ENCODE results near the gene TMEM91. TPM values are rescaled to one million over a fixed set of nuclear protein-coding genes. Genes with fewer than 3 reads are reported as not detected.
A peak's percentile ranks its signal among the peaks of the same experiment; 100 is the strongest.

The TMEM91 gene
- total RNA-seq, 1 donor from 2014 or later, result 7.6 TPM

DNA sequence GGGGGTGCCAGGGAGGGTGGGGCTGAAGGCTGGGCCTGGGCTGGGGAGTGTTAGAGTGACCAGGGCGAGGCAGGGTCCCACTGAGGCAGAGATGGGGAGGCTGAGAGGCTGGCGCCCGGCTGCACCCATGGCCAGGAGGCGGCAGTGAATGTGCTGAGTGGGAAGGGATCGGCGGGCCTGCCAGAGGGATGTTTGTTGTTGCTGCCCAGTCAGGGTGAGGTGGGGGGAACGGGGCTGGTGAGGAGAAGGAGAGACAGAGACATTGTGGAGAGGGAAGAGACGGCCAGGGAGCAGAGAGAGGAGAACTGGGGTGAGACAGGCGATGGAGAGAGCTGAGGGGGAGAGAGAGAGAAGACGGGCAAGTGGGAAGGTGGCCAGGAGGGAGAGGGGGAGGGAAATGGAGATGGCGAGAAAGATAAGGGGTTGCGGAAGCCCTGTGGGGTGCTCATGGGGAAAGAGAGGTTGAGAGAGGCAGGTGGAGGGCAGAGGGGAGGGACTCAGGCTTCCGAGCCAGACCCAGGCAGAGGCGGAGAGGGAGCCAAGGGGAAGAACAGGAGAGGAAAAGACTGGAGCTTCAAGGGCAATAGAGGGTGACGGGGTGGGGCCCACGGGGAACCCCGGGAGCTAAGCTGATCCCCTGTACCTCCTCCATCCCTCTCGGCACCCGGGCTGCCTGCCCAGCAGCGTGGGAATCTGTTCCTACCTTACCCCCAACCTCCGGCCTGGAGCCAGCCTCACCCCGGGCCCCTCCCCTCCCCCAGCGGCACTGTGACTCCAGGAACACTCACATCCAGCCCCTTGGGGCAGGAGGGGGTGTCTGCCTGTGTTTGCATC lies 51.5 kb downstream of the TMEM91 start:
- Histone ChIP-seq H3K4me3 (ENCODE audit: low read depth, low read length) (peak overlapping the region; percentile 65), H3K36me3 (ENCODE audit: control insufficient read depth, insufficient read depth, low read length) (peaks cover 14% of the 10 kb centered on the region), H3K27me3 (ENCODE audit: control insufficient read depth, insufficient read depth, low read length) (no peaks in the 10 kb centered on the region)
- FAIRE-seq (no peak), DNase-seq (ENCODE audit: low read depth) (no peak)
- TF ChIP-seq, protein P1, sequence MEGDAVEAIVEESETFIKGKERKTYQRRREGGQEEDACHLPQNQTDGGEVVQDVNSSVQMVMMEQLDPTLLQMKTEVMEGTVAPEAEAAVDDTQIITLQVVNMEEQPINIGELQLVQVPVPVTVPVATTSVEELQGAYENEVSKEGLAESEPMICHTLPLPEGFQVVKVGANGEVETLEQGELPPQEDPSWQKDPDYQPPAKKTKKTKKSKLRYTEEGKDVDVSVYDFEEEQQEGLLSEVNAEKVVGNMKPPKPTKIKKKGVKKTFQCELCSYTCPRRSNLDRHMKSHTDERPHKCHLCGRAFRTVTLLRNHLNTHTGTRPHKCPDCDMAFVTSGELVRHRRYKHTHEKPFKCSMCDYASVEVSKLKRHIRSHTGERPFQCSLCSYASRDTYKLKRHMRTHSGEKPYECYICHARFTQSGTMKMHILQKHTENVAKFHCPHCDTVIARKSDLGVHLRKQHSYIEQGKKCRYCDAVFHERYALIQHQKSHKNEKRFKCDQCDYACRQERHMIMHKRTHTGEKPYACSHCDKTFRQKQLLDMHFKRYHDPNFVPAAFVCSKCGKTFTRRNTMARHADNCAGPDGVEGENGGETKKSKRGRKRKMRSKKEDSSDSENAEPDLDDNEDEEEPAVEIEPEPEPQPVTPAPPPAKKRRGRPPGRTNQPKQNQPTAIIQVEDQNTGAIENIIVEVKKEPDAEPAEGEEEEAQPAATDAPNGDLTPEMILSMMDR (IDR thresholded peaks at IDR 0.05; ENCODE audit: insufficient read depth, low read length, severe bottlenecking), result peak; percentile 22

DNA sequence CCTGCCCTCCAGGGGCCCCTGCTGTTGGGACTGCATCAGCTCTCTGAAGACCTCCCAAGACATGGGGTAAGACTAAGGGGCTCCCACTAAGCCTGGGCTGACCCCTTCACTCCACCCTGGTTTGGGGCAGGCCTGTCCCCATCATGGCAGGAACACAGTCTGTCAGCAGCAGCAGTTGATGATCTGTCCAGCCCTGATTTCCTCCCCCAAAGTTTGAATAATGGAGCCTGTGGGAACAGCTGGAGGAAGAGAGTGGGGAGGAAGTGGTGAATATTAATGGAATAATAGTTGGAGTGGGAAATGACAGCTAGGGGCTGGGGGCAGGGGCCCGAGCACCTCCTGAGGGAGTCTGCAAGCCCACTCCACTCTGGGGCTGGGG lies 52.1 kb downstream of the TMEM91 start:
- Histone ChIP-seq H3K27me3 (ENCODE audit: control insufficient read depth, insufficient read depth, low read length) (no peaks in the 10 kb centered on the region), H3K4me3 (ENCODE audit: low read depth, low read length) (peak overlapping the region; percentile 65), H3K36me3 (ENCODE audit: control insufficient read depth, insufficient read depth, low read length) (peaks cover 14% of the 10 kb centered on the region)
- DNase-seq (ENCODE audit: low read depth) (no peak), FAIRE-seq (no peak)
- TF ChIP-seq, protein P1 (IDR thresholded peaks at IDR 0.05; ENCODE audit: insufficient read depth, low read length, severe bottlenecking), result no peak

DNA sequence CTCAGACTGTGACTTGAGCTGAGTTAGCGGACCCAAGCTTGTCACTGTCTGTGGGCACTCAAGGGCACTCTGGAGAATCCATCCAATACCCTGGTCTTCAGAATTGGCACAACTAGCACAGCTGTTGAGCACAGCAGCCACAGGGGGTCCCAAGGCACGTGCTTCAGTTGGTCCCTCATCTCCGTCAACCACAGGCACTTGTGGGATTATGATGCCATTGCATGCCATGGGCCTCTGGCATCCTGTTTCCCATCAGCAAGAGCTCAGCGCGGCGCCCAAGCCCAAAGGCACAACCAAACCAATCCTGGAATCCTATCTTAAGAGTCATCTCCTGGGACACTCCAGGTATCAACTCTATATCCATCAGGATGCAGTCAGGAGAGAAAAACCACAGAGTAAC lies 54.6 kb downstream of the TMEM91 start:
- TF ChIP-seq, protein P1 (IDR thresholded peaks at IDR 0.05; ENCODE audit: insufficient read depth, low read length, severe bottlenecking), result no peak
- Histone ChIP-seq H3K27me3 (ENCODE audit: control insufficient read depth, insufficient read depth, low read length) (no peaks in the 10 kb centered on the region), H3K36me3 (ENCODE audit: control insufficient read depth, insufficient read depth, low read length) (peaks cover 7% of the 10 kb centered on the region), H3K4me3 (ENCODE audit: low read depth, low read length) (no peak overlapping the region)
- FAIRE-seq (peak; percentile 82), DNase-seq (ENCODE audit: low read depth) (no peak)

DNA sequence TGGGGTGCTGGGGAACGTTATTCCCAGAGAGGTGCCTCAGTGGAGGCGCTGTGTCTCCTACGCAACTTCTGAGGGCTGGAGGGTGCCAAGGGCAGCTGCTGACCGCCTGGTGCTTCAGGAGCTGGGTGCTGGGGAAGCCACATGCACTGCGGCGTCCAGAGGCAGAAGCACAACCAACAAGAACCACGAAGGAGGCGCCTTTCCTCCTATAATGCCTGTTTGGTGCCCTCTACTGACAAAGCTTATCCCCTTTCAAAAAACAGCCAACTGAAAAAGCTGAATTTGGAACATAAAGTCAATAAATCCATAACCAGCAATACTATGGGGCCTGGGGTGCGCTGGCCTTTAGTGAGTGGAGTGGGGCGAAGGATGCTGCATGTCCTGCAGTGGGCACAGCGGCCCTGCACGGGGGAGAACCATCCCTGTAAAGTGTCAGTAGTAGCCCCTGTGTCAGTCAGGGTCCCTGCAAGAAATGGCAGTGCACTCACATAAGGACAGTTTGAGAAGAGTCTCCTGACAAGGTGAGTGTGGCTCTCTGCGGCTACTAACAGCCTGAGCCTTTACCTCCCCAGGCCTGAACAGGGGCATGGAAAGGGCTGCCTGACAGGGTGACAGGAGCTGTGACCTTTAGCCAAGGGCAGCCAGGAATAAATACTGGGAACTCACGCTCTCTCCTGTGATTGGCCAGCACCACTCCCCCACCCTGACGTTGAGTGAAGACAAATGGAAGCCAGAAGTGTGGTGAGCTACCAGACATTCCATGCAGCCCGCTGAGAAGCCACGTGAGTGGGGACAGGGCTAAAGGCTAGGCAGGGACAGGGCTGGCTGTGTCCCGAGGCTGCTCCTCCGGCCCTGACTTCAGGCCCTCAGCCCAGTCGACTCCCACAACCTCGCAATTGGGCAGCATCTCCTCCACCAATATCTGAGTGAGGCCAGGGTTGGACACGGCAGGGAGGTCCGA lies 55.4 kb downstream of the TMEM91 start:
- Histone ChIP-seq H3K4me3 (ENCODE audit: low read depth, low read length) (no peak overlapping the region), H3K36me3 (ENCODE audit: control insufficient read depth, insufficient read depth, low read length) (peaks cover 8% of the 10 kb centered on the region), H3K27me3 (ENCODE audit: control insufficient read depth, insufficient read depth, low read length) (no peaks in the 10 kb centered on the region)
- no peak for FAIRE-seq
- DNase-seq (ENCODE audit: low read depth), result peak; percentile 25
- TF ChIP-seq, protein P1 (IDR thresholded peaks at IDR 0.05; ENCODE audit: insufficient read depth, low read length, severe bottlenecking), result peak; percentile 61

DNA sequence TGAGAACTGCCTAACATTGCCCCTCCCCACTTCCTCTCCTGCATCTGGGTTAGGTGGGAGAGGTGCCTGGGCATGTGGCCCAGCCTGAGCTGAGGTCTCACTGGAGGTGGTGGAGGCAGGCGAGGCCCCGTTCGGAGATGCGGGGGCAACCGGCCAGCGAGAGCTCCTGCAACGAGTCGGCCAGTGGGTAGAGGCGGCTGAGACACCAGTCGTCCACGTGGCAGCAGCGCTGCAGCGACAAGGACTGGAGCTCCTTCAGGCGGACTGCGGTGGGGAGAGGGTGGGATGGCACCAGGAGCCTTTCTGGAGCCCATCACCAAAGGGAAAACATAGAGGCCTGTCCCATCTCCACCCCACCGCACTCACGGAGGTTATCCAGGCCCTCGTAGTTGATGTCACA lies 56.8 kb downstream of the TMEM91 start:
- H3K36me3 ChIP-seq (ENCODE audit: control insufficient read depth, insufficient read depth, low read length), result peaks cover 11% of the 10 kb centered on the region
- DNase-seq (ENCODE audit: low read depth) (no peak), FAIRE-seq (no peak)
- TF ChIP-seq, protein P1 (IDR thresholded peaks at IDR 0.05; ENCODE audit: insufficient read depth, low read length, severe bottlenecking), result no peak
- no peak overlapping the region for H3K4me3 ChIP-seq (ENCODE audit: low read depth, low read length)
- H3K27me3 ChIP-seq (ENCODE audit: control insufficient read depth, insufficient read depth, low read length), result no peaks in the 10 kb centered on the region

Other genes starting within 250 kb of the TMEM91 start
- 13.3 and 23.4 TPM in 2 replicates for gene CYP2S1, start 183.3 kb upstream of the TMEM91 start, total RNA-seq
- gene AXL, start 157.3 kb upstream of the TMEM91 start, total RNA-seq, result 19.5 and 23.7 TPM in 2 replicates
- 41.9 and 43.5 TPM in 2 replicates for gene HNRNPUL1, start 112.2 kb upstream of the TMEM91 start, total RNA-seq
- 7.9 and 12.9 TPM in 2 replicates for gene CCDC97, start 66.4 kb upstream of the TMEM91 start, total RNA-seq
- 4.5 and 5.2 TPM in 2 replicates for gene TGFB1, start 22.6 kb upstream of the TMEM91 start, total RNA-seq
- 1.1 and 1.9 TPM in 2 replicates for gene B9D2, start 12.4 kb upstream of the TMEM91 start, total RNA-seq
- 13.7 and 58.4 TPM in 2 replicates for gene EXOSC5, start 20.8 kb downstream of the TMEM91 start, total RNA-seq
- 39.6 and 41.6 TPM in 2 replicates for gene BCKDHA, start 21.3 kb downstream of the TMEM91 start, total RNA-seq
- gene B3GNT8, start 50.8 kb downstream of the TMEM91 start, total RNA-seq, result 3.2 and 14.3 TPM in 2 replicates
- gene DMAC2, start 63.4 kb downstream of the TMEM91 start, total RNA-seq, result 39.5 and 40.2 TPM in 2 replicates
- not detected in 2 replicates for gene ERICH4, start 66.6 kb downstream of the TMEM91 start, total RNA-seq
- not detected in 2 replicates for gene CEACAM21, start 199.6 kb downstream of the TMEM91 start, total RNA-seq

Measured in bronchial epithelial cell (primary cell).